Activated gamma-delta T cell treated with Interleukin-2 at 50 U/mL for 16 hours (primary cell): Measurements from ENCODE around the gene NHP2.
A peak's percentile ranks its signal among the peaks of the same experiment; 100 is the strongest.
"Not testable (repeated sequence)": the region's sequence is repeated elsewhere in the genome, so short reads cannot be mapped to it uniquely, and the experiment has no call there.

Experiments
- DNase-seq: peaks from one replicate; pipeline ENCODE4 v3.0.0-alpha.2; 2020

The NHP2 gene

GRCh38 chr5:178153530-178154340, at the start of gene NHP2:
NHP2 (minus strand) TSS chr5:178153885; CDS start chr5:178153817, 68 bp downstream.
- DNase-seq: peak; percentile 95

GRCh38 chr5:178202541-178202940, 48.9 kb upstream of the NHP2 start:
- no peak for DNase-seq

- no peak for DNase-seq
Observed at GRCh38 chr5:178201927-178202235, 48.2 kb upstream of the NHP2 start.

- DNase-seq: no peak
Observed at GRCh38 chr5:178201221-178201926, 47.7 kb upstream of the NHP2 start.

GRCh38 chr5:178199581-178200434, 46.1 kb upstream of the NHP2 start:
- DNase-seq: no peak

- no peak for DNase-seq
Observed at GRCh38 chr5:178198706-178199105, 45.0 kb upstream of the NHP2 start.

- not testable (repeated sequence) for DNase-seq
Observed at GRCh38 chr5:178198151-178198550, 44.5 kb upstream of the NHP2 start.

GRCh38 chr5:178196986-178197385, 43.3 kb upstream of the NHP2 start:
- no peak for DNase-seq

GRCh38 chr5:178196281-178196812, 42.7 kb upstream of the NHP2 start:
- no peak for DNase-seq

- no peak for DNase-seq
Observed at GRCh38 chr5:178194026-178194425, 40.3 kb upstream of the NHP2 start.

GRCh38 chr5:178193251-178193809, 39.6 kb upstream of the NHP2 start:
- no peak for DNase-seq

GRCh38 chr5:178192787-178193186, 39.1 kb upstream of the NHP2 start:
- no peak for DNase-seq

- no peak for DNase-seq
Observed at GRCh38 chr5:178192244-178192643, 38.6 kb upstream of the NHP2 start.

- DNase-seq: no peak
Observed at GRCh38 chr5:178191661-178192060, 38.0 kb upstream of the NHP2 start.

GRCh38 chr5:178189433-178189832, 35.7 kb upstream of the NHP2 start:
- DNase-seq: no peak

GRCh38 chr5:178187014-178187413, 33.3 kb upstream of the NHP2 start, which contains the start of gene GMCL2:
GMCL2 (minus strand) TSS chr5:178187371; CDS start chr5:178187299, 72 bp downstream.
- DNase-seq: no peak

GRCh38 chr5:178186427-178186826, 32.7 kb upstream of the NHP2 start:
- DNase-seq: no peak

- no peak for DNase-seq
Observed at GRCh38 chr5:178182158-178182876, 28.6 kb upstream of the NHP2 start.

- no peak for DNase-seq
Observed at GRCh38 chr5:178180141-178180863, 26.6 kb upstream of the NHP2 start.

- no peak for DNase-seq
Observed at GRCh38 chr5:178177569-178177968, 23.9 kb upstream of the NHP2 start.

GRCh38 chr5:178176791-178177190, 23.1 kb upstream of the NHP2 start:
- DNase-seq: no peak
